T-helper 2 cell treated with Interferon-gamma antibody and Interleukin-4, amounts not matched to agents 5 μg/mL and 100 μg/mL, for 36 hours (primary cell): ENCODE results near the gene NFIL3.
"Not testable (repeated sequence)": the region's sequence is repeated elsewhere in the genome, so short reads cannot be mapped to it uniquely, and the experiment has no call there.

Experiments
- DNase-seq: peaks from one replicate; pipeline ENCODE4 v3.0.0; 2021; ENCODE audit warnings: low spot score
- H3K27ac Mint-ChIP-seq: one replicate; pipeline ENCODE4 v1.8.0; 2021; ENCODE audit warnings: mild to moderate bottlenecking, mixed read lengths
- H3K27me3 Mint-ChIP-seq: one replicate; pipeline ENCODE4 v1.8.0; 2021; ENCODE audit warnings: low read depth, mixed read lengths
- H3K36me3 Mint-ChIP-seq: one replicate; pipeline ENCODE4 v1.8.0; 2021; ENCODE audit warnings: low read depth, mixed read lengths
- H3K4me1 Mint-ChIP-seq: one replicate; pipeline ENCODE4 v1.8.0; 2021; ENCODE audit warnings: low read depth, mixed read lengths
- H3K4me3 Mint-ChIP-seq: one replicate; pipeline ENCODE4 v1.8.0; 2022; ENCODE audit warnings: mild to moderate bottlenecking, moderate library complexity, mixed read lengths
- H3K9me3 Mint-ChIP-seq: one replicate; pipeline ENCODE4 v1.8.0; 2021; ENCODE audit warnings: mixed read lengths

The NFIL3 gene

GRCh38 chr9:91395106-91395552, 28.5 kb downstream of the NFIL3 start:
- Mint-ChIP-seq H3K27ac (peak overlapping the region; percentile 78), H3K36me3 (no peaks in the 10 kb centered on the region), H3K9me3 (no peaks in the 10 kb centered on the region), H3K4me1 (peaks cover 21% of the 10 kb centered on the region), H3K27me3 (no peaks in the 10 kb centered on the region), H3K4me3 (peak overlapping the region; percentile 78)
- no peak for DNase-seq

GRCh38 chr9:91393826-91394225, 29.8 kb downstream of the NFIL3 start:
- H3K4me1 Mint-ChIP-seq, result peaks cover 21% of the 10 kb centered on the region
- no peak for DNase-seq
- no peak overlapping the region for H3K27ac Mint-ChIP-seq
- no peaks in the 10 kb centered on the region for H3K9me3 Mint-ChIP-seq
- no peaks in the 10 kb centered on the region for H3K27me3 Mint-ChIP-seq
- no peaks in the 10 kb centered on the region for H3K36me3 Mint-ChIP-seq
- H3K4me3 Mint-ChIP-seq, result no peak overlapping the region

GRCh38 chr9:91392435-91392834, 31.2 kb downstream of the NFIL3 start:
- Mint-ChIP-seq H3K27me3 (no peaks in the 10 kb centered on the region), H3K27ac (no peak overlapping the region), H3K9me3 (no peaks in the 10 kb centered on the region), H3K4me1 (peaks cover 15% of the 10 kb centered on the region), H3K36me3 (no peaks in the 10 kb centered on the region), H3K4me3 (no peak overlapping the region)
- no peak for DNase-seq

DNA sequence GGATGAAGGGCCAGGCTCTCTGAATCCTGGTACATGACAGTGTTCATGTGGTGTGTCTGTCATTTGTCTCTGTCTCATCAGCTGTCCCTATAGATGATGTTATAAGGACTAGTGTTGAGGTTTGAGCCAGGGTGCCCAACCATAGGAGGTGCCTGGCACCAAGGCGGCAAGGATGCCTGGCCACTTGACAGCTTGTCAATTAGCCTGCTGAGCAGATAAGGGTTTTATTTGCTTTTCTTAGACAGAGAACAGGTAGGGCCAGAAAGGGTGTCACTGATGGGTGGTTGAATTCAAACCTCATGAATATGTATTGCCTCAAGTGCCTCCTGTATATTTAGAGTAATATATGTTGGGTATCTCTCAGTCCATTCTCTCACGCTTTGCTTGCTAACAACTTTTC, 31.8 kb downstream of the NFIL3 start:
- Mint-ChIP-seq H3K36me3 (no peaks in the 10 kb centered on the region), H3K4me3 (no peak overlapping the region), H3K4me1 (peaks cover 15% of the 10 kb centered on the region), H3K27ac (no peak overlapping the region), H3K9me3 (no peaks in the 10 kb centered on the region), H3K27me3 (no peaks in the 10 kb centered on the region)
- DNase-seq, result no peak

DNA sequence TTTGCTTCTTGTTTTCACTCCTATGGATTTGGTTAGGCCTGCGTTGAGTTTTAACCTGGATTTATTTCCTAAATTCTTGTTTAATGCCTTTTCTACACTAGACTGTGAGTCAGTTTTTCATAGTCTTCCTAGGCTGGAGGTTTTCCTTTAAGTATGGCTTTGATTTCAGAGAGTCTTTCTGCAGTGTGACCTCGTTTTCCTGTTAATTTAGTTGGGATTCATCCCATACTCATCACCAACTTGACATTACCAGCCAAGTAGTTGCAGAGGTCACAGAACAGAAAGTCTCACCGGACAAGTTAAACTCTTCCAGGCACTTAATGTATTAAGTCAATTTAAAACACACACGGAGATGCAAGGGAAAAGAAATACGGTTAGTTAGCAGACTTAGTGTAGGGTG, 32.2 kb downstream of the NFIL3 start:
- H3K4me1 Mint-ChIP-seq, result peaks cover 19% of the 10 kb centered on the region
- H3K36me3 Mint-ChIP-seq, result no peaks in the 10 kb centered on the region
- H3K27ac Mint-ChIP-seq, result no peak overlapping the region
- no peak for DNase-seq
- no peaks in the 10 kb centered on the region for H3K27me3 Mint-ChIP-seq
- no peak overlapping the region for H3K4me3 Mint-ChIP-seq
- H3K9me3 Mint-ChIP-seq, result no peaks in the 10 kb centered on the region

- not testable (repeated sequence) for H3K36me3 Mint-ChIP-seq, DNase-seq, H3K4me1 Mint-ChIP-seq, H3K27ac Mint-ChIP-seq, H3K27me3 Mint-ChIP-seq, H3K4me3 Mint-ChIP-seq, H3K9me3 Mint-ChIP-seq
These were observed 33.9 kb downstream of the NFIL3 start for GRCh38 chr9:91389686-91390085.

GRCh38 chr9:91386765-91387164, 36.9 kb downstream of the NFIL3 start:
- Mint-ChIP-seq H3K4me1 (peaks cover 4% of the 10 kb centered on the region), H3K4me3 (no peak overlapping the region), H3K27ac (no peak overlapping the region), H3K27me3 (peaks cover 8% of the 10 kb centered on the region), H3K9me3 (peaks cover 6% of the 10 kb centered on the region), H3K36me3 (peaks cover 2% of the 10 kb centered on the region)
- DNase-seq, result no peak

DNA sequence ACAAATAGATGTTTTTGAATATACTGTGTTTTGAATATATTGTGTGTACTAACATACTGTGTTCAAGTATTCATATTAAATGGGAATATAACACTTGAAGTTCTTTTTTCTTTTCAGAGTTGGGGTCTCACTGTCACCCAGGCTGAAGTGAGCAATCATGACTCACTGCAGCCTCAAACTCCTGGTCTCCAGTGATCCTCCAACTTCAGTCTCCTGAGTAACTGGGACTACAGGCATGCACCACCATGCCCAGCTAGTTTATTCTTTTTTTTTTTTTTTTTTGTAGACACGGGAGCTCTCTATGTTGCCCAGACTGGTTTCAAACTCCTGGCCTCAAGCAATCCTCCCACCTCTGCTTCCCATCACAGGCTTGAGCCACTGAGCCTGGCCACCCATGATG, 38.7 kb downstream of the NFIL3 start:
- no peak overlapping the region for H3K27ac Mint-ChIP-seq
- H3K36me3 Mint-ChIP-seq, result peaks cover 2% of the 10 kb centered on the region
- peaks cover 16% of the 10 kb centered on the region for H3K9me3 Mint-ChIP-seq
- H3K4me1 Mint-ChIP-seq, result peaks cover 4% of the 10 kb centered on the region
- DNase-seq, result no peak
- H3K27me3 Mint-ChIP-seq, result peaks cover 12% of the 10 kb centered on the region
- no peak overlapping the region for H3K4me3 Mint-ChIP-seq

GRCh38 chr9:91383577-91383976, 40.1 kb downstream of the NFIL3 start:
- Mint-ChIP-seq H3K4me1 (peaks cover 8% of the 10 kb centered on the region), H3K9me3 (peaks cover 16% of the 10 kb centered on the region), H3K4me3 (no peak overlapping the region), H3K36me3 (peaks cover 2% of the 10 kb centered on the region), H3K27me3 (peaks cover 14% of the 10 kb centered on the region), H3K27ac (no peak overlapping the region)
- DNase-seq, result no peak

DNA sequence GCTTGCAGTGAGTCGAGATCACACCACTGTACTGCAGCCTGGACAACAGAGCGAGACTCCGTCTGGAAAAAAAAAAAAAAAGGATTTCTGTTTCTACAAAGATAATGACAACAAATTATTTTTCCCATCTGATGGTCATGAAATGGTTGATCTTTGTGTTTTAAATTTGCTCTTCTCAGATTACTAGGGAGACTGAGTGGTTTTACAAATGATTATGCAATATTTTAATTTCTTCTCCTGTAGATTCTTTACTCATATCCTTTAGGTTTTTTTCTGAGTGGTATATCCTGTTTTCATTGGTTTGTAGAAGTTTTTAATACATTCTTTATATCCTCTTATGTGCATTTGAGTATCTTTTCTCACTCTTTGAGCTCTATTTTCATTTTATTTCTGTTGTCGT, 41.3 kb downstream of the NFIL3 start:
- H3K4me3 Mint-ChIP-seq, result no peak overlapping the region
- no peak overlapping the region for H3K27ac Mint-ChIP-seq
- DNase-seq, result no peak
- H3K27me3 Mint-ChIP-seq, result peaks cover 14% of the 10 kb centered on the region
- peaks cover 8% of the 10 kb centered on the region for H3K4me1 Mint-ChIP-seq
- H3K9me3 Mint-ChIP-seq, result peaks cover 23% of the 10 kb centered on the region
- H3K36me3 Mint-ChIP-seq, result peaks cover 2% of the 10 kb centered on the region

GRCh38 chr9:91379426-91379825, 44.2 kb downstream of the NFIL3 start:
- H3K4me3 Mint-ChIP-seq, result no peak overlapping the region
- peaks cover 2% of the 10 kb centered on the region for H3K36me3 Mint-ChIP-seq
- peaks cover 14% of the 10 kb centered on the region for H3K27me3 Mint-ChIP-seq
- H3K27ac Mint-ChIP-seq, result no peak overlapping the region
- no peak for DNase-seq
- H3K4me1 Mint-ChIP-seq, result peaks cover 15% of the 10 kb centered on the region
- peaks cover 24% of the 10 kb centered on the region for H3K9me3 Mint-ChIP-seq

- no peak overlapping the region for H3K4me3 Mint-ChIP-seq
- no peak overlapping the region for H3K27ac Mint-ChIP-seq
- no peak for DNase-seq
- peaks cover 14% of the 10 kb centered on the region for H3K27me3 Mint-ChIP-seq
- peaks cover 2% of the 10 kb centered on the region for H3K36me3 Mint-ChIP-seq
- H3K9me3 Mint-ChIP-seq, result peaks cover 24% of the 10 kb centered on the region
- H3K4me1 Mint-ChIP-seq, result peaks cover 15% of the 10 kb centered on the region
These were observed 44.9 kb downstream of the NFIL3 start for GRCh38 chr9:91378695-91379127.

GRCh38 chr9:91378054-91378453, 45.6 kb downstream of the NFIL3 start:
- DNase-seq, H3K4me3 Mint-ChIP-seq, H3K27ac Mint-ChIP-seq, H3K36me3 Mint-ChIP-seq: not testable (repeated sequence)
- Mint-ChIP-seq H3K27me3 (peaks cover 12% of the 10 kb centered on the region), H3K9me3 (peaks cover 24% of the 10 kb centered on the region), H3K4me1 (peaks cover 15% of the 10 kb centered on the region)

GRCh38 chr9:91376239-91376638, 47.4 kb downstream of the NFIL3 start:
- peak overlapping the region; percentile 4 for H3K27ac Mint-ChIP-seq

DNA sequence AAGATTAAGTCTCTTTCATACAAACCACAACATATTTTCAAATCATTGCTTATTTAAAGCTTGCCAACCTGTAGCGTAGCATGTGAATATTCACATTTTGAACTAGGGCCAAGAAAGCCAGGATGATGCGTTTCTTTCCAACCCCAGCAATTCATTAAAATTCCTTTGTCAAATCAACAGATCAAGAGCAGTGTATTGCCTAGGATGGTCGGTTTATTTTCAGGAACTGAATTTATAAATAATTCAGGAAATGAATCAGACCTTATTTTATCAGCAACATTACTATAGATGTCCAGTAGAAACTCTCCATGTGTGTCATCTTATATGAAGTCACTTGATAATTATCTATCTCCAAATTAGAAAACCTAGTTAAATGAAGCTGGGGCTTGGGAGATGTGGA, 48.7 kb downstream of the NFIL3 start:
- H3K27ac Mint-ChIP-seq, result peak overlapping the region; percentile 26
- peaks cover 2% of the 10 kb centered on the region for H3K27me3 Mint-ChIP-seq
- H3K4me3 Mint-ChIP-seq, result no peak overlapping the region
- H3K4me1 Mint-ChIP-seq, result peaks cover 15% of the 10 kb centered on the region
- no peak for DNase-seq
- H3K36me3 Mint-ChIP-seq, result no peaks in the 10 kb centered on the region
- peaks cover 11% of the 10 kb centered on the region for H3K9me3 Mint-ChIP-seq

More at GRCh38 chr9:91376239-91376638, 47.4 kb downstream of the NFIL3 start:
- peaks cover 6% of the 10 kb centered on the region for H3K27me3 Mint-ChIP-seq
- peaks cover 21% of the 10 kb centered on the region for H3K9me3 Mint-ChIP-seq
- peak overlapping the region; percentile 2 for H3K4me3 Mint-ChIP-seq
- DNase-seq, result no peak
- peaks cover 15% of the 10 kb centered on the region for H3K4me1 Mint-ChIP-seq
- H3K36me3 Mint-ChIP-seq, result no peaks in the 10 kb centered on the region
